Rectal smooth muscle tissue (tissue), 1 donor: ENCODE measurements around the gene LYPD4.

Experiments used
- H3K27ac ChIP-seq: one replicate; pipeline ENCODE4 v1.7.0; 2013; ENCODE audit warnings: low read depth, low read length, inconsistent platforms
- H3K27me3 ChIP-seq: one replicate; pipeline ENCODE4 v1.7.0; 2013; ENCODE audit warnings: low read length; ENCODE audit not compliant: control insufficient read depth, insufficient read depth
- H3K36me3 ChIP-seq: one replicate; pipeline ENCODE4 v1.7.0; 2013; ENCODE audit warnings: low read length; ENCODE audit not compliant: control insufficient read depth, insufficient read depth
- H3K4me1 ChIP-seq: one replicate; pipeline ENCODE4 v1.7.0; 2013; ENCODE audit warnings: low read length; ENCODE audit not compliant: control insufficient read depth, insufficient read depth
- H3K4me3 ChIP-seq: one replicate; pipeline ENCODE4 v1.7.0; 2013; ENCODE audit warnings: low read length
- H3K9ac ChIP-seq: one replicate; pipeline ENCODE4 v1.7.0; 2013; ENCODE audit warnings: low read length

LYPD4 gene

DNA sequence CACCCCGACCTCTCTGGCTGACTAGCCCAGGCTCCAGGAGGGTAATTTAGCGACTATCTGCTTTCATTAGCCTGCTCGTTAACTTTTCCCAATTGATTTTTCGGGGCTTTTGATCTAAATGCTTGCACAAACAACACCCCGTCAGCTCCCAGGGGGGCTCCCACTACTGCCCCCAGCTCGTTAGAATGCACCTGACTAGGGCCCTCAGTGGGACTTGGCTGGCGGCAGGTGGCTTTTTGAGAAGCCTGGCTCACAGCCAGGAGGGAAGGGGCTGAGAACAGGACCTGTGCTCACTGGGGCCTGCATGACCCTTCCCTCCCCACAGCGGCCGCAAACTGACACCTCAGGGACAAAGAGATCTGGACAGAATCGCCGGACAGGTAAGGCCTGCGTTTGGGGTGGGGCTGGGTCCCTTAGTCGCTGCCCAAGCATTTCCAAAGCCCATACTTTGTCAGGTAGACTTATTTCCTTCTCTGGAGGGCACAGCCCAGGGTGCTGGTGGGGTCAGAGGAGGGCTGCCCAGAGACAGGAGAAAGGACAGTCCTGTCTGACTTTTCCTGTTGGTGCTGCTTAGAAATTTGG is 25.0 kb upstream of the LYPD4 start:
- Histone ChIP-seq H3K27ac (no peak overlapping the region), H3K36me3 (peaks cover 18% of the 10 kb centered on the region), H3K4me1 (no peaks in the 10 kb centered on the region), H3K27me3 (no peaks in the 10 kb centered on the region), H3K4me3 (no peak overlapping the region), H3K9ac (no peak overlapping the region)

DNA sequence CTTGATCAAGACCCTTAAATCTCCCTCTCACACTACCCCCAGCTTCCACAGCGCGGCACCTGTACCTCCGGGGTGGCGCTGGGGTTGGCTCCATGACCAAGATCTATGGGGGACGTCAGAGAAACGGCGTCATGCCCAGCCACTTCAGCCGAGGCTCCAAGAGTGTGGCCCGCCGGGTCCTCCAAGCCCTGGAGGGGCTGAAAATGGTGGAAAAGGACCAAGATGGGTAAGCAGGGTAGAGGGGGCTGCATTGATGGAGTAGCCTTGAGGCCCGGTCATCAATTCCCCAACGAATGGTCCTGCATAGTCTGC is 24.5 kb upstream of the LYPD4 start:
- Histone ChIP-seq H3K27ac (no peak overlapping the region), H3K36me3 (peaks cover 24% of the 10 kb centered on the region), H3K27me3 (no peaks in the 10 kb centered on the region), H3K9ac (no peak overlapping the region), H3K4me3 (no peak overlapping the region), H3K4me1 (no peaks in the 10 kb centered on the region)

DNA sequence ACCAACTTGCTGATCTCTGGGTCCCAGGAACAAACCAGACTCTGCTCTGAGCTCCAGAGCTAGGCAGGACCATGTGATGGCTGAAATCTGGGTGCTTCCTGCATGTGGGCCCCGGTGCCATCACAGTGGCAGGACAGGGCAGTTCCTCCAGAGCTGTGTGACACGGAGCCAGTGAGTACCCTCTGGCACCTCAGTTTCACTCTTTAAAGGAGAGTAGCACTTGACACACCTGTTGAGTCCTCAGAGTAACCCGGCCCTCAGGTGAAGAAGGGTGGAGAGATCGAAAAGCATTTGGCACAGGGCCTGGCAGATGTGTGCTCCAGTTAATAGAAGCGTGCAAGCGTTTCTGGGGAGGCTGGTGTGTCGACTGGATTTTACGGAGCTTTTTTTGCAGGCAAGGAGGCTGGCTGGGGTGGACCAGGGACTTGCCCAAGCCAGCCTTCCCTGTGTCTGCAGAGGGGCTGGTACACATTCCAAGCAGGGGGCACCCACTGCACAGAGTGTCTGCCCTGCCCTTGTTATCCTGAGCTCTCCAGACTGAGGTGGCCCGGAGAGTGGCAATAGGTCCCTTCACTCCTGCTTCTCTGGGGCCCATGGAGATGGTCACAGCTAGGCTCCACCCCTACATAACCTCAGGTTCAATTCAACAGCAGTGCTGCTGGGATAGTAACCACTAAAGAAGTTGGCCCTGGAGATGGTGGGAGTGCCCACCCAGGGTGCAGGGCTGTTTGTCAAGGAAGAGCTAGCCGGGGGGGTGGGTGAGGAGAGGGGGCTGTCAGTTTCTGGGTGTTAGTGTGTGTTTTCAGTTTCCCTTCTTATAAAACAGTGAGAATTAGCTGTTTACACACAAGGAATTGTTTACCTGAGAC is 23.9 kb upstream of the LYPD4 start:
- no peak overlapping the region for H3K27ac ChIP-seq
- peaks cover 25% of the 10 kb centered on the region for H3K36me3 ChIP-seq
- H3K4me1 ChIP-seq = no peaks in the 10 kb centered on the region

DNA sequence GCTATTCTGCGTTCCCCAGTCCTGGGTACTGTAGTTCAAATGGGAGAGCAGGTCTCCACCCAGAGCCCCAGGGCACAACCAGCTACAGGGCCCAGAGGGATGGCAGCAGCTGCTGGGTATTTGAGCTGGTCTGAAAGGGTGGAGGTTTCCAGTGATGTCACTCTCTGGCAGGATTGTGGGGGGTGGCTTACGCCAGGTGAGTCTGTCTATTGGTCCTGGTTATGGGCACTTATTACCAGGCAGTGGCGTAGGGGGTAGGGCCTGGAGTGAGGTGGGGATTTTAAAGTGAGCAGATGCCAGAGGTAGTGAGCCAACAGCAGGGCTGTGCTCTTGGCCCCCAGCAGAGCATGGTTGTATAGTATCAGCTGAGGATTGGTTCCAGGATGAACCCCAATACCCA is 21.8 kb upstream of the LYPD4 start:
- peaks cover 2% of the 10 kb centered on the region for H3K4me1 ChIP-seq

More for the DNA sequence above, 23.9 kb upstream of the LYPD4 start:
- Histone ChIP-seq H3K4me3 (no peak overlapping the region), H3K9ac (no peak overlapping the region), H3K27me3 (no peaks in the 10 kb centered on the region)

DNA sequence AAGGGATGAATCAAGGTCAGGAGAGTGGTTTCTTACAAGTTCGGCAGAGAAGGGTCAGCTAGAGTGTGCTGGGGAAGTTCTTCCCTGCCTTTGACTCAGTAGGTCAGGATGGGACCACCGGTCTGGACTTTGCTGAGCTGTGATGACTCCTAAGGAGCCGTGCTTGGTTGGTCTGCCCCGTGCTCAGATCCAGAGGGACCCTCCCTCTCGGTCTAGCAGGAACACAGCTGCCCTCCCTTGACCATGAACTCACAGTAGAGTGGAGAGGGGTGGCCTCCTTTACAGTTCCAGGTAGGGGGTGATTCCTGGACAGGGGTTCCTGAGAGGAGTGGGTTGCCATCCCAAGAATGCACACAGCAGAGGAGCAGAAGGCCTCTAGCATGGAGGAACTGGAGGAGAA is 19.9 kb upstream of the LYPD4 start:
- peaks cover 10% of the 10 kb centered on the region for H3K4me1 ChIP-seq

More for the DNA sequence above, 21.8 kb upstream of the LYPD4 start:
- Histone ChIP-seq H3K27ac (no peak overlapping the region), H3K27me3 (no peaks in the 10 kb centered on the region), H3K36me3 (peaks cover 42% of the 10 kb centered on the region), H3K4me3 (no peak overlapping the region), H3K9ac (no peak overlapping the region)

DNA sequence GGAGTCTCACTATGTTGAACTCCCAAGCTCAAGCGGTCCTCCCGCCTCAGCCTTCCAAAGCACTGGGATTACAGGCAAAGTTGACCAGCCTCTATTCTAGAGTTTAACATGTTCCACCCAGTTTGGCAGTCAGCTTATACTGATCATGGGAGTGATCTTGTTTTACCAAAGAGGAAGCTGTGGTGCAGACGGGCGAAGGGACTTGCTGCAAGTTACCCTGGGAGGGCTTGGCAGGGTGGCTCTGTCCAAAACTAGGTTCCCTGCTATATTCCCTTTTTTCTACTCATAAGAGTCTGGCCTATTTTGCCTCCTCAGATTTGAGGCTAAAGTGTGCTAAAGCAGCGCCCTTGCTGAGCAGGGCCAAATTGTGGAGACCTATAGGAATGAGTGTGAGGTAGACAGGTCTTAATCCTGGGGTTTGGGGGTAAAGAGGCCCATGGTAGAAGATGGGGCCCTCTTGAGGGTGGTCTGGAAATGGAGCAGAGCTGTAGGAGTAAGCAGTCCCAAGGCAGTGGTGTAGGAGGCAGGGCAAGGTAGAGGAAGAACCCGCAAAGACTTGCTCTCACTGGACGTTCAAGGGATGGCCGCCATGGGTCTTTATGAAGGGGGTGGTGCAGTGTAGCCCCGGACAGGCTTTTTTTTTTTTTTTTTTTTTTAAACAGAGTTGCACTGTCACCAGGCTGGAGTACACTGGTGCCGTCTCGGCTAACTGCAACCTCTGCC is 18.9 kb upstream of the LYPD4 start:
- Histone ChIP-seq H3K9ac (no peak overlapping the region), H3K27me3 (no peaks in the 10 kb centered on the region), H3K27ac (no peak overlapping the region), H3K4me3 (no peak overlapping the region), H3K4me1 (peaks cover 10% of the 10 kb centered on the region), H3K36me3 (peaks cover 34% of the 10 kb centered on the region)

More for the DNA sequence above, 19.9 kb upstream of the LYPD4 start:
- H3K36me3 ChIP-seq = peaks cover 38% of the 10 kb centered on the region
- H3K27me3 ChIP-seq = no peaks in the 10 kb centered on the region
- no peak overlapping the region for H3K9ac ChIP-seq
- H3K4me3 ChIP-seq = no peak overlapping the region
- H3K27ac ChIP-seq = no peak overlapping the region

DNA sequence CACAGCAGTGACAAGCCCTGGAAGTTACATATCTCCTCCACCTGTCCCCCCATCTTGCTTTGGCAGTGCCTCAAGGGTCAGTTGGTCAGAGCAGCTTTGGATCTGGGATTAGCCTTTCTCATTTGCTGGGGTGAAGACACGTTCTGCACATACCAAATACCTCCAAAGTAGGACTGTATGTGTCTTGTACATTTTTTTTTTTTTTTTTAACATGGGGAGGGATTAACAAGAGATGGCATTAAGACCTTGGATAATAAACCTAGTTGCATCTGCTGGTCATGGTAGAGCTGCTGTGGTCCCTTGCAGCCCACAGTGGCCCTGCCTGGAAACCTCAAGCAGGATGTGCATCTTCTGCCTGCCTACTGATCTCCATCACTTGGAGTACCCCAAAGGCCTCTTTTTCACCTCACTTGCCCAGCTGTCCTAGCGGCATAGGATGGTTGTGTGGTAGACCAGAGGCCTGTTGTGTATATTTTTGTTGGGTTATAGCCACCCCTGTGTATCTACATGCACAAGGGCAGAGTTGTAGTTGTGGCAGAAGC is 18.0 kb upstream of the LYPD4 start:
- Histone ChIP-seq H3K27me3 (no peaks in the 10 kb centered on the region), H3K36me3 (peaks cover 34% of the 10 kb centered on the region), H3K4me1 (peaks cover 10% of the 10 kb centered on the region), H3K27ac (no peak overlapping the region), H3K9ac (no peak overlapping the region), H3K4me3 (no peak overlapping the region)

DNA sequence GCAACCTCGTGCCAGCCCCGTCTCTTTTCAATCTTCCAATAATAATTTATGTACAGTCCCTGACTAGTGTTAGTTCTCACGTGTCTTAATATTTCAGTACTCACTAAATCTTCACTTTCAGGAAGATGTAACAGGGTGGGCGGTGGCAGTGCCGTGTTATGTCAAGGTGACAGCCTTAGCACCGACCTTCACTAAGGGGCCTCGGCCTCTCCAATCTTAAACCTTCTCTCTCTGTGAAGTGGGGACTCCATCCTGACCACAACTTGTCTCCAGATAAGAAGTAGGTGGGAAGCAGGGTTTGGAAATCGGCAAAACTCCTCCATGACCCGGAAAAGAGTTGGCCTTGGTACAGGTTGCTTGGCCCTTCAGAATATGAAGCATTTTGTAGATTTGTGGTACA is 17.4 kb upstream of the LYPD4 start:
- no peak overlapping the region for H3K4me3 ChIP-seq

DNA sequence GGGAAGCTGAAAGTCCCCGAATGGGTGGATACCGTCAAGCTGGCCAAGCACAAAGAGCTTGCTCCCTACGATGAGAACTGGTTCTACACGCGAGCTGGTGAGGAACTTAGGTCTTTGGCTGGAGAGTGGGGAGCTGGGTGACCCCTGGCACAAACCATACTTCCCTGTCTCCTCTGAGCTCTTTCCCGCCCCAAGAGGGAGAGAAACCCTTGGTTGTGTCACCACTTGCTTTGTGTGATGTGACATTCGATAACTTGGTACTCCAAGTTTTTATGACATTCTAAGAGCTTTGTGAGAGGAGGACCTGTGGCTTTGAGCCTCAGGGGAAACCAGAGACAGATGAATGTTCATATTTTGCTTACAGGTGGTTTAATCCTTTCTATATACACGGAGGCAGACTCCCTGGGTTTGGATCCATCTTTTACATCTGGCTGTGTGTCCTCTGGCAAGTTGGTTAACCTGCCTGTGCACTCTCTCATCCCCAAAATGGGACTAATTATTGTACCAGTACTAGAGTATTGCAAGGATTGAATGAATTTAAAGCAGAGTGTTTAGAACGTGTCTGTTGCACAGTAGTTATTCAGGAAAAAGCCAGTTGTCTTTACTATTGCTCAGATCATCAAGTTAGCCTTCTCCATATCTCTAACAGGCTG is 16.8 kb upstream of the LYPD4 start:
- H3K9ac ChIP-seq = peak overlapping the region; percentile 99
- H3K36me3 ChIP-seq = peaks cover 31% of the 10 kb centered on the region
- peak overlapping the region; percentile 94 for H3K4me3 ChIP-seq
- peak overlapping the region; percentile 97 for H3K27ac ChIP-seq
- H3K27me3 ChIP-seq = no peaks in the 10 kb centered on the region
- H3K4me1 ChIP-seq = peaks cover 10% of the 10 kb centered on the region

More for the DNA sequence above, 17.4 kb upstream of the LYPD4 start:
- H3K27ac ChIP-seq = no peak overlapping the region
- H3K9ac ChIP-seq = no peak overlapping the region
- peaks cover 34% of the 10 kb centered on the region for H3K36me3 ChIP-seq
- H3K4me1 ChIP-seq = peaks cover 10% of the 10 kb centered on the region
- H3K27me3 ChIP-seq = no peaks in the 10 kb centered on the region

DNA sequence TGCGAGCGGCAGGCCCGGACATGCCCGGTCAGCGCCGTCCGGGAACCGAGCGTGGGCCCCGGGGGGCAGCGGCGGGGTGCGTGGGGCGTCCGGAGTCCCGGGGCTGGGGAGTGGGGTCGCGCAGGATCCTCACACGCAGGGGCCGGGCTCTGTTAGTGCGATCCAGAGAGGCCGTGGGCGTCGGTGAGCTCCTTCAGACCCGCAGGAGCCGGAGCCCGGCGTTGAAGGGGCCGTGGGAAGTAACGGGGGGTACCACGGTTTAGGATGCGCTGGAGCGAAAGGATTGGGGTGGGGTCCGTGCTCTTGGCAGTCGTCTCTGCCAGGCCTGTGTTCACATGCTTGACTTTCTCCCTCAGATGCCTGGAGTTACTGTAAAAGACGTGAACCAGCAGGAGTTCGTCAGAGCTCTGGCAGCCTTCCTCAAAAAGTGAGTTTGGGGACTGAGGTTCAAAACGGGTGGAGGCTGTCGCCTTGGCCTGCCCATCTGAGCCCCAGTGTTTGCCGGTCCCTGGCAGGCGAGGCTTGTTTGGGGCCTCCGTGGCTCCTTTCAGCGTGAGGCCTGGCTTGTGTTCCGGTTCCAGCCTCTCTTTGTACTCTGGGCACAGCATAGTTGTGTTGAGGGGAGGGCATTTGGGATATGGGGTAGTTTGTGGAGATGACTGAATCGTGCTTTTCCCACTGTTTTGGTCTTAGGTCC is 16.1 kb upstream of the LYPD4 start:
- peak overlapping the region; percentile 94 for H3K4me3 ChIP-seq
- H3K27me3 ChIP-seq = no peaks in the 10 kb centered on the region
- peak overlapping the region; percentile 99 for H3K9ac ChIP-seq
- H3K27ac ChIP-seq = peak overlapping the region; percentile 97
- H3K4me1 ChIP-seq = peaks cover 10% of the 10 kb centered on the region
- peaks cover 29% of the 10 kb centered on the region for H3K36me3 ChIP-seq

DNA sequence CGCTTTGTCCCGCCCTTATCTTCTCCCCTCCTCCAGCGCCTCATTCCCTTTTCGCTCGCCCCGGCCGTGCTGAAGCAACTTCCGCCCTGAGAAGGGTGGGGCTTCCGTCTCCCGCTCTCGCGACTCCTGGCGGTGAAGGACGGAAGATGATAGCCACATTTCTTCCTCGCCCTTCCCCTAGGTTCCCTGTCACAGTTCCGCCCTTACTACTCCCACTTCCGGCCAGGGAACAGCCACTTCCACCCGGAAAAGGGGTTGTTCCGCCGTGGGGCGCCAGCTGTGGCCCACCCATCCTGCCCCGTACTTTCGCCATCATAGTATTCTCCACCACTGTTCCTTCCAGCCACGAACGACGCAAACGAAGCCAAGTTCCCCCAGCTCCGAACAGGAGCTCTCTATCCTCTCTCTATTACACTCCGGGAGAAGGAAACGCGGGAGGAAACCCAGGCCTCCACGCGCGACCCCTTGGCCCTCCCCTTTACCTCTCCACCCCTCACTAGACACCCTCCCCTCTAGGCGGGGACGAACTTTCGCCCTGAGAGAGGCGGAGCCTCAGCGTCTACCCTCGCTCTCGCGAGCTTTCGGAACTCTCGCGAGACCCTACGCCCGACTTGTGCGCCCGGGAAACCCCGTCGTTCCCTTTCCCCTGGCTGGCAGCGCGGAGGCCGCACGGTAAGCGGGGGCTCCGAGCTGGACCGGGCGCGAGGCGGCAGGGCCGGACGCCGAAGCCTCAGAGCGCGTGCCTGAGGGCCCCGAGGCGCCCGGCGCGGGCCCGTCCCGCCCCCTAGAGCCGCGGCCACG is 15.3 kb upstream of the LYPD4 start, which contains the start of gene RPS19:
TSS of gene RPS19 (plus strand) at position 638 of the 801 bp plus-strand sequence. CDS start 520 bp downstream, outside the sequence.
- H3K4me1 ChIP-seq = peaks cover 10% of the 10 kb centered on the region
- peaks cover 29% of the 10 kb centered on the region for H3K36me3 ChIP-seq
- H3K4me3 ChIP-seq = peak within 1 kb of the TSS; percentile 94
- H3K27ac ChIP-seq = peak within 1 kb of the TSS; percentile 97
- no peaks in the 10 kb centered on the region for H3K27me3 ChIP-seq
- H3K9ac ChIP-seq = peak within 1 kb of the TSS; percentile 99
